ENCODE measurements around the gene TMEM266.

GRCh38 chr15:76178296-76179000 is 118.7 kb downstream of the TMEM266 start:
- TF ChIP-seq CTCF (IDR thresholded peaks at IDR 0.05 in 8 of 11, conservative IDR thresholded peaks at IDR 0.05 in 3 of 11) = no peak
- TF ChIP-seq POLR2AphosphoS5 (IDR thresholded peaks at IDR 0.05) = no peak

All from spleen (tissue), 7 donors.